ENCODE data around the gene OR5T1.

DNA sequence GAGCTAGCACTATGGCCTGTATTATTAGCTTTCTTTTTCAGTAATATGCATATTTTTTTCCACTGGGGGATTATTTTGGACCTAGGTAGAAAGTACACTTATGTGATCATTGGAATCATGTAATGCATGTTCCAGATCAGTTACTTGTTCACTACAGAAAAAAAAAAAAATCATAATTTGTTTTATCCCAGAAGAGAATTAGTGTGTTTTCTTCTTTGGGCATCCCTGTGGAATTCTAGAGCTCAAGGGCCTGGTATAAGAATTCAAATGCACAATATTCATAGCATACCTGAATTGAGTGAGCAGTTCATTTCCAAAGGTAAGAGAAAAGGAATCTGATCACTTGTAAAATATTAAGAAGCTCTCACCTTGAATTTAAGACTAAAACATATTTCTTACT, at the start of gene OR5T1:
- TF ChIP-seq GATA2 (IDR thresholded peaks at IDR 0.05; ENCODE audit: low read depth, low read length): no peak
- TF ChIP-seq GATA3 (IDR thresholded peaks at IDR 0.05; ENCODE audit: low read depth, low read length): no peak
